Ascending aorta (tissue), 2 donors: Measurements from ENCODE around the gene AGAP1. TPM values are rescaled to one million over a fixed set of nuclear protein-coding genes. Genes with fewer than 3 reads are reported as not detected.

Experiments
- DNase-seq, 2 donors: peaks; one replicate each; pipeline ENCODE4 v3.0.0-alpha.2; 2019; ENCODE audit warnings: low spot score in 2 of 2
- H3K27ac ChIP-seq, 2 donors: fragments of 200-600 bp; sonication (generic); one replicate each; pipeline ENCODE4 v1.5.1; 2016 to 2017; ENCODE audit warnings: mild to moderate bottlenecking in 1 of 2
- H3K27me3 ChIP-seq: fragments of 200-600 bp; sonication (generic); one replicate; pipeline ENCODE4 v1.5.1; 2017
- H3K36me3 ChIP-seq, 2 donors: fragments of 200-600 bp; sonication (generic); one replicate each; pipeline ENCODE4 v1.5.1; 2016
- H3K4me1 ChIP-seq, 2 donors: fragments of 200-600 bp; sonication (generic); one replicate each; pipeline ENCODE4 v1.5.1; 2016 to 2017; ENCODE audit warnings: mild to moderate bottlenecking in 1 of 2
- H3K4me3 ChIP-seq, 2 donors: fragments of 200-600 bp; sonication (generic); one replicate each; pipeline ENCODE4 v1.5.1; 2016 to 2017; ENCODE audit warnings: mild to moderate bottlenecking in 1 of 2
- H3K9me3 ChIP-seq, 2 donors: fragments of 200-600 bp; sonication (generic); one replicate each; pipeline ENCODE4 v1.5.1; 2016
- CTCF ChIP-seq, 3 experiments: fragments of 200-600 bp in 2 of 3; fragments of 450-650 bp in 1 of 3; sonication (generic) in 2 of 3; IDR thresholded peaks; one replicate each; pipeline ENCODE4 v1.5.1; 2016 to 2019; ENCODE audit warnings: antibody characterized with exemption in 3 of 3, mild to moderate bottlenecking in 1 of 3, moderate library complexity in 1 of 3
- intact Hi-C: fragments of 100-400 bp; cut with DNase I; formaldehyde crosslinking; loops from one replicate; pipeline ENCODE4 v1.15.1; 2023
- total RNA-seq: library from RNA; depleted of rRNA; stranded (reverse); fragments of >200 nt; gene quantifications from one replicate; pipeline ENCODE4 v1.1.0, GENCODE V29; 2016

Gene AGAP1
- total RNA-seq, 1 donor from 2014 or later, result 19.7 TPM

DNA sequence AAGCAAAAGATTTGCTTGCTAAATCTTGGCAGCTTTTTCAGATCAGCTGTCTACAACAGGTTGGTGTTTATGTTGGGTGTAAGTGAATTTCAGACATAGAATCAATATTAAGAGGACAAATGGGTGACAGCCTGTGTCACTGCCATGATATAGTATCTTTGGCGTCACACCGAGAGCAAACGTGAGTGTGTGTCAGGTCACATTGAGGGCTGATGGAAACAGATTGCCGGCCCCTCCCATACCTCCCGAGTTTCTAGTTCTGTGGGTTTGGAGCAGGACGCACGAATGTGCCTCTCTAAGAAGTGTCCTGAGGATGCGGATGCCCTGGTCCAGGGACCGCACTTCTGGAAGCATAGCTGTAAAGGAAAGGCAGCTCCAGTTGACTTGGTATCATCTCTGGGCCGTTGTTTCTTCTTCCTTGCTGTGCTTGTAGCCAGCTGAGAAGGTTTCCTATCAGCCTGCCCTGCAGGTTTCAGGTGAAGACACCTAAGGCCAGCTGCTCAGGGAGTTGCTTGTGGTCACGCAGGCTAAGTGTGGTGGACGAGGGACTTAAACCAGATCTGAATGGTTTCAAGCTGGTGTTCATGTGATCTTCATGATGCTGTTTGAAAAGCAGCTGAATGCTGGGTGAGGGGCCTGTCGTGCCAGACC, 6.4 kb downstream of the AGAP1 start:
- no peak for TF ChIP-seq CTCF (IDR thresholded peaks at IDR 0.05)
- Histone ChIP-seq H3K9me3 (no peaks in the 10 kb centered on the region), H3K4me3 (no peak overlapping the region), H3K27me3 (no peaks in the 10 kb centered on the region), H3K36me3 (no peaks in the 10 kb centered on the region), H3K27ac (no peak overlapping the region), H3K4me1 (peaks cover 3 to 11% of the 10 kb centered on the region in 2 donors)
- no peak for DNase-seq
- intact Hi-C loops, result no loop called here

DNA sequence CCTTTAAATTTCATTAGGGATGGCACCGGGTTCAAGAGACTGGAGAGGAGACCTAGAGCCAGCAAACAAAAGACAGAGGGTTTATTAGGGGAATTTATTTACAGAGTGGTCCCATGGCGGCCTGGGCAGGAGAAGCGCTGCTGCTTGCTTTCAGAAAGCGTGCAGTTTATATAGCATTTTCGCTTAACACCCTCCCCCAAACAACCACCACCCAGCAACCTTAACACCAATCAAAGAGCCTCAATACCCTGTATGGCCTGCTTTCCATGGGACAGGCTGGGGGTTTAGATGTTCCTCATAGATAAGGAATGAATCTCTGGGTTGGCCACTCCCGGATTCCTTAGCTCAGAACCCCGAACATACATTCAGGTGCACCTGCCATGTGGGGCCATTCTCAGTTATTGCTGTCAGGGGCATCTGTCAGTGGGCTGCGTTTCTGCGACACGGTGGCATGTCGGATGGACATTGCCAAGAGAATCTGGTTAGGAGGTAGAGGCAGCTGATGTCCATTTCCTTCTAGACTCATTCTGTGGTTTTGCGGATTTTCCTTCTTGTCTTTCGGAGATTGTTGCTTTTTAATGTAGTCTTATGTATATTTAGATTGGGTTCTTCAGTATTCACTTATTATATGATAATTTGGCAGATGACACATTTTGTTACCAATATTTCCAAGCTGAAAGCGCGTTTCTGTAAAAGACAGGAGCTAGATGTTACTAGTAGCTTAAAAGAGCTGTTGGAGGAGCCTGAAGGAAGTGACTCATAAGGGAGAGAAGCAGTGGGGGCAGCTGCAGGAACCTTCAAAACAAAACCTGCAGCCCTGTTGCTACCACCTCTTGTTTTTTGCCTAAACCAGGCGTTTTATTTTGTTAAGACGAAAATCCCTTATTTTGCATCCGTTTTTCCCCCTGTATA, 7.2 kb downstream of the AGAP1 start:
- Histone ChIP-seq H3K27ac (no peak overlapping the region), H3K4me3 (no peak overlapping the region), H3K4me1 (peaks cover 0 to 3% of the 10 kb centered on the region in 2 donors), H3K36me3 (no peaks in the 10 kb centered on the region), H3K9me3 (no peaks in the 10 kb centered on the region), H3K27me3 (no peaks in the 10 kb centered on the region)
- intact Hi-C loops, result no loop called here
- TF ChIP-seq CTCF (IDR thresholded peaks at IDR 0.05), result no peak
- DNase-seq, result no peak

DNA sequence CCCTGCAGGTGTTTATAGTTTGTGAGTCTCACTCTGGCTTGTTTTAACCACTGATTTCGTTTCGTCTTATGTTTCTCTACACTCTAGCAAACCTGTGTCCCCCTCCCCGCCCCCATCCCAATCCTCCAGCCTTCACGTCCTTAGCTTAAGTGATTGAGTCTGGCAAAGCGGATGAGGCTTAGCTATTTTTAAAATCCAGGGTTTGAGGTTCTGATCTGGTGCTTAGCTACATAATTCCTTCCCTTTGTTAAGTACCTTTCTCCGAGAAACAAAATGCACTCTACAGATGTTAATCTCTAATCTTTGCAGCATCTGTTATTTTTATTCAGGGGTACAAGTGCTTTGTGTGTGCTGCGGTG, 7.8 kb downstream of the AGAP1 start:
- Histone ChIP-seq H3K4me3 (no peak overlapping the region), H3K36me3 (no peaks in the 10 kb centered on the region), H3K4me1 (no peaks in the 10 kb centered on the region), H3K27me3 (no peaks in the 10 kb centered on the region), H3K9me3 (no peaks in the 10 kb centered on the region), H3K27ac (no peak overlapping the region)
- no peak for DNase-seq
- intact Hi-C loops, result no loop called here
- no peak for TF ChIP-seq CTCF (IDR thresholded peaks at IDR 0.05)

DNA sequence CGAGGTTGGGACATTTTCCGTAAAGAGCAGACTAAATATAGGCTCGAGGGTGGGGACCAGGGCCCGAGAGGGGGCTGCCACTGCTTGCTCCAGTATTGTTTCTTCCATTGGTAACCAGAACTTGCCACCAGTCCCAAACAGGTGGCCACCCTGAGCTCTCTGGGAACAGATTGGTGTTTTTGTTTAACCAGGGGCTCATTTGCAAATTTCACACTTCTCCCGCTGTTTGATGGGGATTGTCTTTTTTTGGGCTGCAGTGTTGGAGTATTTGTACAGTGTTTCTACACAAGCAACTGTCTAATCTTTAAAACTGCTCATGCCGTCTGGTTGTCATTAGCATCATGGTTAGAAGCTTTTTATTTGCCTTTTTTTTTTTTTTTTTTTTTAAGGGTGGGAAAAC, 8.5 kb downstream of the AGAP1 start:
- no peaks in the 10 kb centered on the region for H3K4me1 ChIP-seq
- DNase-seq, result no peak
- H3K27ac ChIP-seq, result no peak overlapping the region
- no peak overlapping the region for H3K4me3 ChIP-seq
- TF ChIP-seq CTCF (IDR thresholded peaks at IDR 0.05), result no peak
- no peaks in the 10 kb centered on the region for H3K36me3 ChIP-seq
- no peaks in the 10 kb centered on the region for H3K9me3 ChIP-seq
- H3K27me3 ChIP-seq, result no peaks in the 10 kb centered on the region
- intact Hi-C loops, result no loop called here

GRCh38 chr2:235504441-235505180, 10.8 kb downstream of the AGAP1 start:
- Histone ChIP-seq H3K27ac (no peak overlapping the region), H3K9me3 (no peaks in the 10 kb centered on the region), H3K4me1 (no peaks in the 10 kb centered on the region), H3K27me3 (no peaks in the 10 kb centered on the region), H3K4me3 (no peak overlapping the region), H3K36me3 (no peaks in the 10 kb centered on the region)
- DNase-seq, result no peak
- intact Hi-C loops, result no loop called here
- TF ChIP-seq CTCF (IDR thresholded peaks at IDR 0.05), result no peak
